Effector memory CD4-positive, alpha-beta T cell (primary cell): ENCODE results near the gene FAM174B.

ENCODE experiments used
- DNase-seq, 3 donors: peaks; one replicate each; pipeline ENCODE4 v3.0.0-alpha.2; 2020
- H3K27ac ChIP-seq: 2 replicates; pipeline ENCODE4 v1.7.0; 2013; ENCODE audit warnings: mild to moderate bottlenecking, low read length, moderate library complexity; ENCODE audit not compliant: insufficient read depth, poor library complexity, severe bottlenecking
- H3K27me3 ChIP-seq: replicated peaks from 2 replicates; pipeline ENCODE4 v1.7.0; 2013; ENCODE audit warnings: mild to moderate bottlenecking, low read length; ENCODE audit not compliant: insufficient read depth, control insufficient read depth, poor library complexity, severe bottlenecking
- H3K36me3 ChIP-seq: 2 replicates; pipeline ENCODE4 v1.7.0; 2013; ENCODE audit warnings: mild to moderate bottlenecking, low read length, moderate library complexity; ENCODE audit not compliant: control insufficient read depth, insufficient read depth
- H3K4me1 ChIP-seq: 2 replicates; pipeline ENCODE4 v1.7.0; 2013; ENCODE audit warnings: low read length, mild to moderate bottlenecking; ENCODE audit not compliant: control insufficient read depth, insufficient read depth, poor library complexity, severe bottlenecking
- H3K4me3 ChIP-seq: 2 replicates; pipeline ENCODE4 v1.7.0; 2013; ENCODE audit warnings: low read length, low read depth, mild to moderate bottlenecking; ENCODE audit not compliant: insufficient read depth, poor library complexity, severe bottlenecking
- H3K9me3 ChIP-seq: 2 replicates; pipeline ENCODE4 v1.7.0; 2013; ENCODE audit warnings: mild to moderate bottlenecking, low read length, moderate library complexity; ENCODE audit not compliant: control insufficient read depth

FAM174B gene

DNA sequence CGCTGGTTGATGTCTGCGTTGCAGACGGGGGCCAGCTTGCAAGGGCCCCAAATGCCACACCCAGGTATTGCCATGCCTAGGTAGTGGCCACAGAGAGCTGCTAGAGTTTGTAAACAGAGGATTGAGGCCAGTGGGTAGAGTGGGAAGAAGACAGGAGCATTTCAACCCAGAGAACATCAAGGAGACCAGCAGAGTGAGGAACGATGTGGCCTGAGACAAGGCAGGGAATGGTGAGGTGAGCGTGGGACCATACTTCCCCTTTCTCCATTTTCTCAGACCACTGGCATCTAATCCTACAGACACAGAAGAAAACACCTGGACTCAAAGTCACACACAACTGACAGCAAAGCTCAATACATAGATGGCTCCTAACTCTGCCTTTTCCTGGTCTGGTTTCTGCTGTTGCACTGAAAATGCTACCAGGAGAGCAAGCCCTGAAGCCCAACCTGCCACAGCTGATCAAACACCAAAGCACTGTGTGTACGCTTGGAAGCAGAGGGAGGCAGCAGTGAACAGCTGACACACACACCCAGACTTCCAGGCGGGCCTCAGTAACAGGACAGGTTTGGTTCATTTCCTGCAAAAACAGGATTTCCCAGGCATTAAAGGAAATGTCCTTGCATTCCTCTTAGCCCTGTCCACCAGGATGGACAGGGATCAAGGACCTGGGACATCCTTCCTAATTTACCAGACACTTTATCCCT, 1.6 kb downstream of the FAM174B start:
- Histone ChIP-seq H3K27ac (no peak overlapping the region), H3K4me1 (no peaks in the 10 kb centered on the region), H3K36me3 (no peaks in the 10 kb centered on the region), H3K9me3 (no peaks in the 10 kb centered on the region), H3K4me3 (no peak overlapping the region), H3K27me3 (peaks cover 6% of the 10 kb centered on the region)
- DNase-seq, result no peak

DNA sequence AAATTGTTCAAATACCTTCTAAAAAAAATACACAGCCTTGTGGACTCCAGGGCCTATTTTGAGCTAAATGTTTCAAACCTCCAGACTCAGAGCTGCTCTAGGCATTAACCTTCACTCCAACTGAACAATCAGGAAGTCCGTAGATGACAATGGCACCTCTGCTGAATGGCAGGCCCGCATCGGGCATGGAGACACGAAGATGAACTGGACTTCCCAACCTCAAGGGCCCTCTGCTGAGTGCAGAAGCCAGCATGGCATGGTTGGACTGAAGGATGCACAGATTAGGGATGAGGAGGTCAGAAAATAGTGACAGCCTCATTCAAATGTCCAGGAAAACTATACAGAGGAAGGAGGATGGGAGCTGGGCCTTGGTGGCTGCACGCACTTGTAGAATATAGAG, 2.2 kb downstream of the FAM174B start:
- Histone ChIP-seq H3K4me3 (no peak overlapping the region), H3K36me3 (no peaks in the 10 kb centered on the region), H3K27ac (no peak overlapping the region), H3K9me3 (no peaks in the 10 kb centered on the region), H3K4me1 (no peaks in the 10 kb centered on the region), H3K27me3 (peaks cover 6% of the 10 kb centered on the region)
- no peak for DNase-seq

DNA sequence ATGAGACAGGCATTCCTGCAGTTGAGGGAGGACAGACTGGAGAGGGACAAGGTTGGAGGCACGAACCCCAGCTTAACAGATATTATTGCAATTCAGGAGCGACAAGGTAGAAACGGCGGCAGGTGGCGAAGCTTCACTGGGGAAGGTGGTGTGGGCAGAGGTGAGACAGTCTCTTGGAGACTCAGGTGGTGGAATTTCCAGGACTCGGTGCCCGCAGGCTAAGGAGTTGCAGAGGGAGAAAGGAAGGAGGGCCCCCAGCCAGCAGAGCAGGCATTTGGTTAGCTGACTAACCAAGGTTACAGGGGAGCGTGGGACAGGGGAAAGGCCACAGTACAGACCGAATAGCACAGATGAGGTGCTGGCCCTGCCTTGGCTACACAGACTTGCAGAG, 3.0 kb downstream of the FAM174B start:
- no peaks in the 10 kb centered on the region for H3K9me3 ChIP-seq
- peaks cover 6% of the 10 kb centered on the region for H3K27me3 ChIP-seq
- DNase-seq, result no peak
- no peak overlapping the region for H3K27ac ChIP-seq
- no peak overlapping the region for H3K4me3 ChIP-seq
- no peaks in the 10 kb centered on the region for H3K36me3 ChIP-seq
- no peaks in the 10 kb centered on the region for H3K4me1 ChIP-seq

DNA sequence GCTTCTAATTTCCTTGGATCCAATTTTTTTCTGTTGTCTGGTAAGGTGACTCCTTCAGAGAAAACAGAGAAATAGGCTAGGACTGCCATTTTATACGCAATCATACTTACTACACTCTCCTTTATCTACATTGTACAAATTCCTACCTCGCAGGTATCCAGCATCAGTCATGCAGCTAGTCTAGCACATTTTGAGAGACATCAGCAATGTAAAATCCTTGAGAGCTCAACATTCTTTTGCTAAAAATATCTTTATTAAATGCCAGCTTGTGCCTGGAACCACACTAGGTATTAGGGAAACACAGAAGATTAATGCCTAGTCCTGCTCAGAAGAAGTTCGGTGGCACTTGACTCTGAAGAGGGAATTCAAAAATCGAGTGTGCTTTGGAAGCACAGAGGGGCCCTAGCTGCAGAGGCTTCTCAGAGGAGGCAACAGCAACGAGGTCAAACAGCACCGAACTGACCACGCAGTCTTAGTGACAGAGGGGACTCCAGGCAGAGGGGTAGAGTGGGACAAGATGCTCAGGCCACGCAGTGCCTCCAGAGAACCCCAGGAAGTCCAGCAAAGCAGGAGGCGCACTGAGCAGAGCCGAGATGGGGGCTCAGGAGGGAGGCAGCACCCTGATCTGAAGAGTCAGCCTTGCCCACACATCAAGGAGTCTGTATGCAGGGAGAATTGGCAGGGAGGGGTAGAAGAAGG, 3.5 kb downstream of the FAM174B start:
- Histone ChIP-seq H3K4me3 (no peak overlapping the region), H3K36me3 (no peaks in the 10 kb centered on the region), H3K4me1 (no peaks in the 10 kb centered on the region), H3K27ac (no peak overlapping the region), H3K9me3 (no peaks in the 10 kb centered on the region), H3K27me3 (peaks cover 6% of the 10 kb centered on the region)
- DNase-seq, result no peak

DNA sequence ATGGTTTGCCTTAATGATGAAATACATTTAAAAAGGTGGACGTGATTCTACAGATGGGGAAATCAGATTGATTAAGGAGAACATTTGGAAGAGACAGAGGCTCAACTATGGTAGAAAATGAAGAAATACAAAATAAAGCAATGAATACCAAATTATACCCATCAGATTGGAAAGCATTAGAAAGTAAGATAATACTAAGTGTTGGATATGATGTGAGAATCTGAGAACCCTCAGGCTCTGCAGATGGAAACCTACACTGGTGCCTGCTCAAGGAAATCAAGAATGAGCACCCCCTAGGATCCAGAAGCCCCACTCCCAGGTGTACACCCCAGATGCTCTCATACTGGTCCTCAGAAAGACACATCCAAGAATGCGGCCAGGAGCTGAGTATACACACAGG, 4.6 kb downstream of the FAM174B start:
- Histone ChIP-seq H3K27ac (no peak overlapping the region), H3K9me3 (no peaks in the 10 kb centered on the region), H3K36me3 (no peaks in the 10 kb centered on the region), H3K4me1 (no peaks in the 10 kb centered on the region), H3K27me3 (peaks cover 6% of the 10 kb centered on the region), H3K4me3 (no peak overlapping the region)
- no peak for DNase-seq

DNA sequence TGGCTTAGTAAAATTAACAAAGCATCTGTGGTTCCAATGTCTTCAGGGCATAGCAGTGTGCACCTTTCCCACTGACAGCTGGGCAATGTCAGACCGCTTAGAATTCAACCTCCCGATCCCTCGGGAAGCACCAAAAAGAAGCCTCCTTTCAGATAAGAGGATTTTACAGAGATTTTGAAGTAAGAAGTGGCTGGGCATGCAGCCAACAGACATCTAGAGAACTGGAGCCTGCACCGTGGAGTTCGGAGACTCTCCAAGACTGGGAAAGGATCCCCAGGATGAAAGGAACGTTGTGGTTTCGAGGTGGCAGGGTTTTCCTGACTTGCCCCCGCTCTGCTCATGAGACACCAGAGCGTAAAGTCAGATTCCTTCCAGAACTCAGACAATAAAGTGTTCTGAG, 5.3 kb downstream of the FAM174B start:
- Histone ChIP-seq H3K27ac (no peak overlapping the region), H3K27me3 (peaks cover 6% of the 10 kb centered on the region), H3K9me3 (no peaks in the 10 kb centered on the region), H3K4me1 (no peaks in the 10 kb centered on the region), H3K36me3 (no peaks in the 10 kb centered on the region), H3K4me3 (no peak overlapping the region)
- no peak for DNase-seq

DNA sequence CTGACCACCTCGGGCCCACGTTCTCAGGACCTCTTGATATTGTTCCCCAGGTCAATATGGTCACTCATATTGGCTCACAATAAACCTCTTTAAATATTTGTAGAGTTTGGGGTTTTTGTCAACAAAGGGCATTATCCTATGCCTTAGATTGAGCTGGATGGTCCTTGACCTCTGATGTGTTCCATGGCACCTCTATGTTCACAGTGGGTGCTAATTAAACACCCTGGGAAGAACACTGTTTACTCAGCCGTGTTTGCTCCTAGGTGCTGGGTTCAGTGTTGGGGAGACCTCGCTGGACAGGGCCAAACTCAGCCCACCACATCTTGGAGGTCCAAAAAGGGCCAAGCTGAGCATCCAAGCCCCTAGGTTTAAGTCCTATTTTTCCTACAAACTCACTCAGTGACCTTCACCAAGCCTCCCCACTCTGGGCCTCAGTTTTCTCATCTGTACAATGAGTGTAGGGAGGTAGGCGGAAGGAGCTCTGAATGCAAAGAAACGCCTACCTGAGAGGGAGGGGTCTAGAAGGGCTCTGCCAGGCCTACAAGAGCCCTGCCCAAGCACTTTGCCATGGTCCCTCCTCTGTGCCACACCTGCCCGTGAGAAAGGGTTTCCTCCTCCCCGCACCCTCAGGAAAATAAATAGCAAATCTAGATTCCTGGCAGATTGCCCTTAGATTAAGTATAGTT, 7.2 kb downstream of the FAM174B start:
- no peak for DNase-seq
- Histone ChIP-seq H3K27ac (no peak overlapping the region), H3K4me3 (no peak overlapping the region), H3K9me3 (no peaks in the 10 kb centered on the region), H3K27me3 (no peaks in the 10 kb centered on the region), H3K4me1 (no peaks in the 10 kb centered on the region), H3K36me3 (no peaks in the 10 kb centered on the region)

DNA sequence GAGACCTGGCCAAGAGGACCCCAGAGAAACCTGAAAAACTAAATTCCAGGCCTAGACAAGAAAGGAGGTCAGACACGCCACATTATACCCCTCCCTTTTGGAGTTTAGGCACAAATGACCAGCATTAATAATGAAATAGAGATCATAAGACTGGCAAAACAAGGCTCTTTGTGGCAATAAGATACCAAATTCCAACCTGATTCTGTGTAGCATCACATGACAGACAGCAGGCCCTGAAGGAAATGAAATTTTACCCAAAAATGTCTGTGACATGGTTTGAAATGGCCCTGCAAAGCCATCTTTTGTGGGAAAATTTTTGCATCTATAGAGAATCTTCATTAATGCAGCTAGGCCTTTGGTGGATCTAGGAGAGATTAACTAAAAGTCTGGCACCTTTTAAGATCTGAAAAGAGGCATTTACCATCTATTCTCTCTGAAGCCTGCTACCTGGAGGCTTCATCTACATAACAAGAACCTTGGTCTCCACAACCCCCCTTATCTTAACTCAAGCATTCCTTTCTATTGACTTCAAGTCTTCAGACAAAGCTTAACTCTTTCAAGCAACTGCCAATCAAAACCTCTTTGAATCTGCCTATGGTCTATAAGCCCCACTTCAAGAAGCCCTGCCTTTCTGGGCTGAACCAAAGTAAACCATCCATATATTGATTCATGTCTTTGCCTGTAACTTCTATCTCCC, 8.0 kb downstream of the FAM174B start:
- Histone ChIP-seq H3K9me3 (no peaks in the 10 kb centered on the region), H3K4me3 (no peak overlapping the region), H3K27ac (no peak overlapping the region), H3K36me3 (no peaks in the 10 kb centered on the region), H3K27me3 (no peaks in the 10 kb centered on the region), H3K4me1 (no peaks in the 10 kb centered on the region)
- DNase-seq, result no peak

DNA sequence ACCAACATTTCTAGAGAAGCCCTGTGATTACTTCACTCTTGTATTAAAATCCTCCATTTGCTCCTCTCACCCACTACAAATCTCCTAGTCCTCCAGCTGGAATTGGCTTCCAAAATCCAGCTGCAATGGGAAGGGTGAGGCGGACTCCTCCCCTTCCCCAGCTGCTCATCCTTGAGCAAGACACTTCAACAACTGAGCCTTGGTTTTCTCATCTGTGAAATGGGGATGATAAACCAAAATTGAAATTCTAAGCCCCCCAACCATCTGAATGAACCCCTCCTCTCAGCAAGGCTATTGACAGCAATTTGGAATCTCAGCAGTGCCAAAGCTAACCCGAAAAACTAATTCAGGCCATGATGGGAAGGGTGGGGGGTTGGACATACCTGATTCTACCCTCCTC, 9.4 kb downstream of the FAM174B start:
- no peak for DNase-seq
- no peaks in the 10 kb centered on the region for H3K4me1 ChIP-seq
- H3K36me3 ChIP-seq, result no peaks in the 10 kb centered on the region
- H3K27ac ChIP-seq, result no peak overlapping the region
- H3K4me3 ChIP-seq, result no peak overlapping the region
- H3K27me3 ChIP-seq, result no peaks in the 10 kb centered on the region
- H3K9me3 ChIP-seq, result no peaks in the 10 kb centered on the region

DNA sequence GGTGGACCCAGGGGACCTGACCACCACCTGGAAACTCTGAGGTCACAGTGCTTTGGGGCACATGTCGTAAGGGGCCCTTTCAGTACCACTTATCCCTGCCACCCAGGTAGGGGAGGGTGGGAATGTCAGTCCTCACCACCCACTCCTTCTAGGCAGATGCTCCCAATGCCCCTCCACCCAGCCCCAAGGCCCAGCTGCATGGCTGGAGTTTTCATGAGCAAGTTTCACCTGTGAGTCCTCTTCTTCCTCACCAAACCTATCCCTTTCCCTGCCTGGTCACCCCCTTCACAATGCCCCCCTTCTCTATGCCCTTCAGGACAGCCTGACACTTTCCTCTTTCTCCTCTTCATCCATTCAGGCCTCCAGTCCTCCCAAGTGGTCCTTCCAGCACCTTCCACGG, 9.8 kb downstream of the FAM174B start:
- no peaks in the 10 kb centered on the region for H3K4me1 ChIP-seq
- no peak overlapping the region for H3K4me3 ChIP-seq
- DNase-seq, result no peak
- no peaks in the 10 kb centered on the region for H3K27me3 ChIP-seq
- no peak overlapping the region for H3K27ac ChIP-seq
- H3K9me3 ChIP-seq, result no peaks in the 10 kb centered on the region
- no peaks in the 10 kb centered on the region for H3K36me3 ChIP-seq
